HG03378 (cell line): Measurements from ENCODE around the gene CLDN12.
"Not testable (repeated sequence)": the region's sequence is repeated elsewhere in the genome, so short reads cannot be mapped to it uniquely, and the experiment has no call there.

Experiments used
- ATAC-seq: cut with Tn5 transposase; IDR thresholded peaks from one replicate; pipeline ENCODE4 v1.9.1; 2021; ENCODE audit warnings: mild to moderate bottlenecking, moderate library complexity; ENCODE audit not compliant: unreplicated experiment

Gene CLDN12

GRCh38 chr7:90432752-90433151 lies 29.5 kb downstream of the CLDN12 start:
- ATAC-seq = no peak

DNA sequence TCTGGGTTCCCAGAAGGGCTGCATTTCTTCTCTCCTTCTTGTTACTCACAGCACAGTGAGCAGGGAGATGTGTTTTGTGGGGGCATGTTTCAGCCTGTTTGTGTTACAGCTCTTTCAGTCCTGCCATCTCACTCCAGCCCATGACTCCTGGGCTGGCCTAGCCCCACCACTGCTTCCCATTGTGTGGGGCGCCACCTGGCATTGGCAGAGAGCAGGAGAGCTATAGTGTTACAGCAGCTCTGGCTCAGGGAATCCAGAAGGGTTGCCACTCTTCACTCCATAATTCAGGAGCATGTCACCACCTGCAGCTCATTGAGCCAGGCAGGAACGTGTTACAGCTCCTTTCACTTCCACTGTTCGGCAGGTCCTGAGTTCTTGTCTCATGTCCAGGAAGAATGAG lies 30.0 kb downstream of the CLDN12 start:
- ATAC-seq = no peak

GRCh38 chr7:90445633-90446032 lies 42.4 kb downstream of the CLDN12 start:
- no peak for ATAC-seq

GRCh38 chr7:90446137-90446899 lies 43.1 kb downstream of the CLDN12 start:
- ATAC-seq = no peak

DNA sequence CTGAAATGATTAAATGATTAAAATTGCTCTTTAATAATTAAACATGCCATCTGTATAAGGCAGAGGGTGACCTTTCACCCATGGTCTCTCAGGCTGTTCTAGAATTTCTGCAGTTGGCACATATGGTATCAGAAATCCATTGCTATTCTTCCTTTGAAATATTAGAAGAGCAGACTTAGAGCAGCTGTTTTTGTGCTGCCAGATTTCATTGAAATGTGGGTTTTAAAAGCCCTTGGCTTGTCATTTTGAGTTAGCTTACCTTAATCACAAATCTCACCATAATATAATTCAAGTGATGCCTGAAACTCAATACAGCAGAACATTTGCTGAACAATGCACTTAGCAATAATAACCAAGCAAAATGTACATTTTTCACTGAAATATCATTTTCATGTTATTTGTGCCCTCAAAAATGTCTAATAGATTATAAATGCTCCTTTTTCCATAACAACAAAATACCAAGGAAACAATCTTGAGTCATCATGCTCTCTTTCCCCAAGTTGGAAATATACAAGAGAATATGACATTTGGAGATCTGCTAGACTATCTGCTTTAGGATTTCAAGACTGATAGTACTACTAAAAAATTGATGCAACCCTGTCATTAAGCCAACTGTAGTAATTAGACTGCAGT lies 50.1 kb downstream of the CLDN12 start:
- ATAC-seq = no peak

DNA sequence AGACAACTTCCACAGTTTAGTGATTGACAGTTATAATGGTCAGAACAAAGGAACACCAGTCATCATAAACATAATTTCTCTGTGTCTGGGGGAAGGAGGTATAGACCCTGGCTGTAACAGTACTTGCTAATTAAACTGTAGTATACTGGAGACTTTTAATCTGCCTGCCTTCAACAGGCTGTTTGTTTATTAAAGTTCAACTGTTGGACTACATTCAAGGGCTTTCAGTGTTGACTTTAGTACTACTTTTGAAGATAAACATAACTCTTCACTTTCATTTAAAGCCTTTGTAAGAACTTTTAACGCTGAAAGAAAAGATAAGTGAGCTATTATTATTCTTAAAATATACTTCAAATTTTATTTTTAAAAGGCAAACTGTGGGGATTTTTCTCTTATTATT lies 50.7 kb downstream of the CLDN12 start:
- no peak for ATAC-seq

DNA sequence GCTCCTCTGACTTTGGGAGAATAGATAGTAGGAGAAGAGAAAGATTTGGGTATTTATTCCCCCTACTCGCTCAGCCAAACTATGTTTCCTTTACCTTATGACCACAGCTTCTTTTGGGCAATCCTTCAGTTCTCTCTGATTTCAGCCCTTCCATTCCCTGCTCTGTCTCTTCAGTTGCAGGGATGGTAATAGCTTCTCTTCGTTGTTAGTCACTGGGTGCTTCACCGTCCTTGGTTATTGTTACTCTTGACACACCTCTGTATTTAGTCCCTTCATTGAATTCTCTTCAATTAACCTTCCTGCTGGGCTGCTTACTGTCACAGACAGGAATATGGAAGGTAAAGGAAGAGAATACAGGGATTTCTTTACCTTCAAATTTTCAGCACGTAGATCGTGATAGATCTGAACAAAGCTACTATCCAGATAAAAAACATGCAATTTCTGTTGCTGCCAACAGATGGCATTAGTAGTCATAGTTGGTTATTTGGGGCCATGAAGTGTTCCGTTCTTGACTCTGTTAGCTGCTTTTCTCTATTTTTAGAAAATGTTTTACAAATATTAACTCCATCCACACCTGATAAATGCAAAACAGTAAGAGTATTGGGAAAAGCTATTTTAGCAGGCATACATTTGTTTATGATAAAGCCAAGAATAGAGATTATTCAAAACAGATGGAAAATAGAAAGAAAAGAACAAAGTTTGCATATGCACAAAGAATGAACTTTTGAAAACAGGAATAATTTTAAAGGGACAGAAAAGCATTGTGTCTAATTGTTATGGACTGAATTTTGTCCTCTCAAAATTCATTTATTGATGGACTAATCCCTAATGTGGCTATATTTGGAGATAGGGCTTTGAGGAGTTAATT lies 52.1 kb downstream of the CLDN12 start:
- ATAC-seq = peak; percentile 98

DNA sequence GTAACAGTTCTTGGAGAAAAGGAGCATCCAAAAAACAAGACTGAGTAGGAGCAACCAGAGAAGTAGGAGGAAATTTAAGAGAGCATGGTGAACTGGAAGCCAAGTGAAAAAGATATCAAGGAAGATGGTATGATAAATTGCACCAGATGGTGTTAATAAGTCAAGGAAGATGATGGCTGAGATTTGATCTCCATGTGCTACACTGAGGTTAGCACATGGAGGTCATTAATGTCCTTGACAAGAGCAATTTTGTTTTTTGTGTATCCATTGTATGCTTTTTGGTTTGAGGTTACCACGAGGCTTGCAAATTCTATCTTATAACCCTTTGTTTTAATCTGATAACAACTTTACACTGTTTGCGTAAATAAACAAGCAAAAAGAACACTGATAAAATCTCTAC lies 54.8 kb downstream of the CLDN12 start:
- no peak for ATAC-seq

- no peak for ATAC-seq
These were observed 56.6 kb downstream of the CLDN12 start for GRCh38 chr7:90459888-90460287.

DNA sequence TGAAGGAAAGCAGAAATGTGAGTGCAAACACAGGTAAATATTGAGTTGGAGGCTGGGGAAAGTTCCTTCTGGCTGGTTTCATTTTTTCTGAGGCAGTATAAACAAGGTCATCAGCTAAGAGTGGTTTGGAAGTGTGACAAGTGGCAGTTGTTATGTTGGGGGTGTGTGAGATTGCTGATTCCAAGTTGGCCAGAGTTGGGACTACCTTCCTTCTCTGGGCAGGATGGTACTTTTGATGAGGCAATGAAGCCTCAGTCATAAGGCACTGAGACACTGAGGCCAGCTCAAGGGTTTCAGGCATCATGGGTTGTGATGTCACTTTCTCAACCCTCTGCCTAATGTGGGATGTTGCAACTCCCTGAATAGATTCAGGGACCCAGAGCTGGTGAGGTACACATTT lies 58.0 kb downstream of the CLDN12 start:
- ATAC-seq = no peak

GRCh38 chr7:90463151-90463628 lies 59.9 kb downstream of the CLDN12 start:
- not testable (repeated sequence) for ATAC-seq
